RCC 7860 (cell line): ENCODE data around the gene TTLL10.

Experiments
- DNase-seq: peaks from one replicate; pipeline ENCODE4 v3.0.0-alpha.2; 2015; ENCODE audit warnings: low spot score
- FAIRE-seq: peaks from 2 replicates; lab custom pipeline; 2012; peaks lifted over from hg19 to GRCh38; lab: Jason Lieb, UNC

The TTLL10 gene

DNA sequence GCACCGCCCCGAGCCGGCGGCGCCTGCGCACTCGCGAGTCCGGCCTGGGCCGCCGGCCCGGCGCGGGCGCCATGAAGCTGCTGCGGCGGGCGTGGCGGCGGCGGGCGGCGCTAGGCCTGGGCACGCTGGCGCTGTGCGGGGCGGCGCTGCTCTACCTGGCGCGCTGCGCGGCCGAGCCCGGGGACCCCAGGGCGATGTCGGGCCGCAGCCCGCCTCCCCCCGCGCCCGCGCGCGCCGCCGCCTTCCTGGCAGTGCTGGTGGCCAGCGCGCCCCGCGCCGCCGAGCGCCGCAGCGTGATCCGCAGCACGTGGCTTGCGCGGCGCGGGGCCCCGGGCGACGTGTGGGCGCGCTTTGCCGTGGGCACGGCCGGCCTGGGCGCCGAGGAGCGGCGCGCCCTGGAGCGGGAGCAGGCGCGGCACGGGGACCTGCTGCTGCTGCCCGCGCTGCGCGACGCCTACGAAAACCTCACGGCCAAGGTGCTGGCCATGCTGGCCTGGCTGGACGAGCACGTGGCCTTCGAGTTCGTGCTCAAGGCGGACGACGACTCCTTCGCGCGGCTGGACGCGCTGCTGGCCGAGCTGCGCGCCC lies 58.6 kb downstream of the TTLL10 start, which contains the start of gene B3GALT6:
Gene B3GALT6, plus strand, starts transcription at position 30 of the 588 bp plus-strand sequence. Its CDS starts 42 bp downstream, at position 72.
- no peak for DNase-seq
- no peak for FAIRE-seq

DNA sequence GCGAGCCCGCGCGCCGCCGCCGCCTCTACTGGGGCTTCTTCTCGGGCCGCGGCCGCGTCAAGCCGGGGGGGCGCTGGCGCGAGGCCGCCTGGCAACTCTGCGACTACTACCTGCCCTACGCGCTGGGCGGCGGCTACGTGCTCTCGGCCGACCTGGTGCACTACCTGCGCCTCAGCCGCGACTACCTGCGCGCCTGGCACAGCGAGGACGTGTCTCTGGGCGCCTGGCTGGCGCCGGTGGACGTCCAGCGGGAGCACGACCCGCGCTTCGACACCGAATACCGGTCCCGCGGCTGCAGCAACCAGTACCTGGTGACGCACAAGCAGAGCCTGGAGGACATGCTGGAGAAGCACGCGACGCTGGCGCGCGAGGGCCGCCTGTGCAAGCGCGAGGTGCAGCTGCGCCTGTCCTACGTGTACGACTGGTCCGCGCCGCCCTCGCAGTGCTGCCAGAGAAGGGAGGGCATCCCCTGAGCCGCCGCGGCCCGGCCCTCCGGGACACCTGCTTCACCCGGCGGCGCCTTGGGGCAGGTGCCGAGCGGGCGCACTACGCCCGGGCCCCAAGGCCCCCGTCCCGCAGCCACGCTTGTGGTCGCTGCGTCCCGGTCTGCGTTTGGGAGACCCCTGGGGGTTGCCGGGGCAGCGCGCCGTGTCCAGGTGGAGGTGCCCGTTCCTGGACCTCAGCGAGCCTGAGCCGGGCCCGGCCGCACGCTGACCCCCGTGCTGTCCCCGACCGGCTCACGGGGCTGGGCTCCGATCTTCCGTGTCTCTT lies 59.3 kb downstream of the TTLL10 start:
- DNase-seq (no peak), FAIRE-seq (no peak)

DNA sequence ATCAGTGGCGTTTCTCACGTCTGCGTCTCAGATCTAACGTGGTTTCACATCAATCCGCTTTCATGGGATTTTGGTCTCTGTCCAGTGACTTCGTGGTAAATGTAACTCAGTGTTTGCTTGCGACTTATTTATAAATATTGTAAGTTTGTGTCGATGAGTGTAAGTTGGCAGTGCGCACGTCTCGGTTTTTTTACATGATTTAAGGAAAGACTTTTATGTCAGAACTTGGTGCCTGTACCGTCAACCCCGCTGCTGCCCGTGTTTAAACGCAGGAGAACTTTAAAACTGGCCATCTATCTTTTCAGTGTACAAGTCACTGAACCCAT lies 59.9 kb downstream of the TTLL10 start:
- DNase-seq: no peak
- no peak for FAIRE-seq

DNA sequence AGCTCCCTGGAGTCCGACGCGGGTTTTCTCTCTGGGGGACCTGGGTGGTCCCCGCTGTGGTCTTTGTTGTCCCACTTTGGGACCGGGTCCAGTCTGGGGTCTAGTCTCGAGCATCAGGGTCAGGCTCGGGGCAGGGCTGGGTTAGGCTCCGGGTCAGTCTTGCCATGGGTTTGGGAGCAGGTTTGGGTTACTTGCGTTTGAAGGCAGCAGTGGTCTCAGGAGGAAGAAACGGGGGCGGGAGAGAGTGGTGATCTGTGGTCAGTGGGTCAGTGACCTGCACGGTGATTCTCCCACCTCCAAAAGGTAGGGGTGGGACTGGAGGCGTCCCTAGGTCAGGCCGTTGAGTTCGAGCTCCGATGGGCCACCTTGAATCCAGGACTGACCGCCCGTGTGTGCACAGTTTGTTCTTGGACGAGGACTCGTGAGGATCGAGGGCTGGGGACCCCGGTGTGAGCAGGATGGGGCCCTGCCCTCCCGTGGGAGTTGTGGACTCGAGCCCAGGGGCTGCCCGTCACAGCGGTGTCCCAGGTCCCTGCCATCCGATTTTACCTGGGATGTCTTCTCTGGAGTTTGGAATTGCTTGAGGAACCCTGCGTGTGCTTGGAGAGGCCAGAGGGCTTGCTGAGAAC lies 60.6 kb downstream of the TTLL10 start:
- FAIRE-seq: no peak
- DNase-seq: no peak

DNA sequence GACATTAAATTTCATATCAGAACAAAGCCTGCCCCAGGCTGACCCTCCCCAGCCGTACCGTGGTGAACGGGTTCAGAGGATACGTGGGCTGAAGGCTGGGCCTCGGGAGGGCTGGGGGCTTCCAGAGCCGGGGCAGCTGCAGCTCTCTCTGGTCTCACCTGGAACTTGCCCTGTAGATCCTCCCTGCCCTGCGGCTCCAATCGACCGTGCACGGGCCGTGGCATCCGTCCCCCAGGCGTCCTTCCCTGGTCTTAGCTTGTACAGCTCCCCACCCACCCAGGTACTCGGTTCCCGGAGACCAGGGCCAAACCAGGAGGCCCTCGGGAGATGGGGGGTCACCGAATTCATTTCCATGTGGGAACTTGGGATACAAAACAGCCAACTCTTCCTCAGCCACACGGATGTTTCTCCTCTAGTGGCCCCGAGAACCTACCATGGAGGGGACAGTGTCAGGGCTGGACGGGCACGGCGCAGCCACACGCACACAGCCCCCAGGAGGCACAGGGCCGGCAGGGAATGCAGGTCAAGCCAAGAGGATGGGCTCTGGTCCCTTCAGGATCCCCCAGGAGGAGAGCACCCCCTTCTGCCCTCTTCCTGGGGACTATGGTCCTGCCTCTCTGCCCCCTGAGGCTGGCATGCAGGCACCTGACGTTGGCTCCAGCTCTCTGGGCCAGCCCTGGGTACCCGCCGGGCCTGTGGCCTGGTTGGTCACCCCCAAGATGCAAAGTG lies 61.5 kb downstream of the TTLL10 start:
- no peak for FAIRE-seq

DNA sequence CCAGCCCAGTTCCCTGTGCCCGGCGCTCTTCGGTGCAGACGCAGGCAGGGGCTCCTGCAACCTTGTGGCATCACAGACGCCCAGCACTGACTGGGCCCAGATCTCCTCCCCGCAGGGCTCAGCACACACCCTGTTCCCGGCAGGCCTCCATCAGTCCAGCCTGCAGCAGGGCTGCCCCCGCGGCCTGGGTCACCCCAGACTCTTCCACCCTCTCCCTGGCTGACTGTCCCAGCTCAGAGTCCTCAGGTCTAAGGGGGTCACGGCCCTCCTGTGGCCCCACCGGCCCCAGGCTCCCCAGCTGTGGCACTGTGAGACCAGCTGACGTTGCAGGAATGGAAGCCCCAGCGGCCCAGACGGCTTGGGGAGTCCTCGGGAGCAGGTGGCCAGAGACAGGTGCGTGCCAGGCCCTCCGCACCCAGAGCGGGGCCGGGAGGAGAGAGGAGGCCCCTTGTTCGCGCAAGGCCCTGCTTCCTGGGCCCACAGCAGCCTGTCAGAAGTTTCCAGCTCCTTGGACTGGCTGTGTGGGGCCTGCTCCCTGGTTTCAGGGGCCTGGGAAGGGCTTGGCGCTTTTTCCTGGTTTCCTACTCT lies 62.6 kb downstream of the TTLL10 start:
- DNase-seq: no peak
- no peak for FAIRE-seq

More for the DNA sequence above, 61.5 kb downstream of the TTLL10 start:
- DNase-seq: no peak

DNA sequence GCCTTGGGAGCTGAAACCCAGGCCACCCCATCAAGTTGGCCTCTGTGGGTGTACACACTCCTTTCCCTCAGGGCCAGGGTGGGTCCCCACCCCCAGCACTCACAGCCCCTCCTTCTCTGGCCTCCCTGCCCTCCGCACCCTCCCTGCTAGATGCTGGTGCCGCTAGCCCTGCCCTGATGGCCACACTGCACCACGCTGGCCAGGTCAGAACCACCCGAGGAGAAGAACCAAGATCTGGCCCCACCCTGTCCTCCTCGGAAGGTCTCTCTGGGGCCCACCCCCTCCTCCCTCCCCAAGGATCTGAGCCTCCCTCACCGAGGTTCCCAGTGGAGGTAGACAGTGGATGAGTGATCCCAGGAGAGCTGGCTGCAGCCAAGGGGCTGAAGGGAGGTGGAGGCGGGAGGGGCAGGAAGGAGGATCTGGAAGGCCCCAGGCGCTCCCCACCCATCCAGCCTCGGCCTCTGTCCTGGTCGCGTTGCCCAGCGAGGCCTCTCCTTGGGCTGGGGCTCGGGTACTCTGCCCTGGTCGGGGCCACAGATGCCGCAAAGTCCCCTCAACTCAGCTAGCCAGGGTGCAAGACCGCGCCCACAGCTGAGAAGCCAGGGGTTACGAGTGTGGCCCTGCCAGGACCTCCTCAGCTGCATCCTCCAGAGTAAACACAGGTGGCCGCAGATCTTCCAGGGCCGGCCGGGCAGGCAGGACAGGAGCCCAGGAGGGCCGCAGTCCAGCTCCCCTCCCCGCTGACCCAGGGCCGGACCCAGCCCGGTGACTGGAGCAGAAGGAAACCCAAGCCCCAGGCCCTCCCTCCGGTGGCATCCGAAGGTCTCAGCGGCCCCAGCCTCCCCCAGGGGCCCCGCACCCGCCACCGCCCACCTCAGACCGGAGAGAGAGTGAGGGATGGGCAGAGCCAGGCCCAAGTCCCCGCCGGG lies 63.5 kb downstream of the TTLL10 start:
- no peak for DNase-seq
- FAIRE-seq: no peak

DNA sequence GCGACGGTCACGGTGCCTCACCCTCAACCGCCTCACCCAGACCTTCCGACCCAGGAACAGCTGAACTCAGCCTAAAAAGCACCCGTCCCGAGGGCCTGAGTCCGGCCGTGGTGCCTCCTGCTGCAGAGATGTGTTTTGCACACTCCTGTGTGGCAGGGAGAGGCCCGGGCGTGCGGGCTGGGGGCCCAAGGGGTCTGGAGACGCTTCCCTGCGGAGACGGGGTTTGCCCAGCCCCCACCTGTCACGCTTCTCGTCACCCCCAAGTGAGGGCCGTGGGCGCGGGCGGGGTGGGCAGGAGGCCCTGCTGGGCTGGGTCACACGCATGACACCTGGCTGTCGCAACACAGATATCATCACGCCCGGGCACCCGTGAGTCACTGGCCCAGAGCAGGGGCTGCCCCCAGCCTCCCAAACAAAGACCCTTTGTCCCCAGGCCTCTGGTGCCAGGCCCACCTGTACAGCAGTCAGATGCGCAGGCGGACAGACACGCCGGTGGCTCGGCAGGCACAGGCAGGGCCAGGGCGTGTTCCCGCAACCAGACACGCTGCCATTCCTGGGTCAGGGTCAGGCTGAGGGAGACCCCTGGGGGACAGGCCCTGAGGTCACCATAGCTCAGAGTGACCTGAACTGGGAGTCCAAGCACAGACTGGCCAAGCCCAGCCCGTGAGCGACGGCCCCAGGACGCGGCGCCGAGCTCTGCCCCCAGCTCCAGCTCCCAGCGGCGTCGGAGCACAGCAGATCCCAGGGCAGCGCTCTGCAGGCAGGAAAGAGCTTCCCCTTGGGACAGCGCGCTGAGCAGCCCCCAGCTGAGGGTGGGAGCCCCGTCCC lies 64.4 kb downstream of the TTLL10 start:
- DNase-seq (no peak), FAIRE-seq (no peak)

DNA sequence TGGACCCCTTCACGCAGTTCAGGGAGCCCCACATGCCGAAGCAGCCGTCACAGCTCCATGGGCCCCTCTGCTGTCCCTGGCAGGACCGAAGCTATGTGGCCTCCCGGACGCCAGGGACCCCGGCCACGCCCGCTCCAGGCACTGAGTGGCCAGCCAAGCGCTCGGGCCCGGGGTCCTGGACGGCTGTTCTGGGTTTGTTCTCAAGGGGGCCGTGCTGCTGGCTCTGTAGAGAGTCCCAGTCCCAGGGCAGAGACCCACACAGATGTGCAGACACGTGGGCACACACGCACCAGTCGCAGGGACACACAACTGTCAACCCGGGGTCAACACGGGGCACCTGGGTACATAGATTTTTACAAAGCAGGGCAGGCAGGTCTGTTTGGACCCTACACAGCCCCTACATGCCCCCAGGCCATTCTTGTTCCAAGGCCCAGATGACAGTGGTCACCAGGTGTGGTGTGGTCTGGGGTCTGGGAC lies 65.1 kb downstream of the TTLL10 start:
- FAIRE-seq (no peak), DNase-seq (no peak)

DNA sequence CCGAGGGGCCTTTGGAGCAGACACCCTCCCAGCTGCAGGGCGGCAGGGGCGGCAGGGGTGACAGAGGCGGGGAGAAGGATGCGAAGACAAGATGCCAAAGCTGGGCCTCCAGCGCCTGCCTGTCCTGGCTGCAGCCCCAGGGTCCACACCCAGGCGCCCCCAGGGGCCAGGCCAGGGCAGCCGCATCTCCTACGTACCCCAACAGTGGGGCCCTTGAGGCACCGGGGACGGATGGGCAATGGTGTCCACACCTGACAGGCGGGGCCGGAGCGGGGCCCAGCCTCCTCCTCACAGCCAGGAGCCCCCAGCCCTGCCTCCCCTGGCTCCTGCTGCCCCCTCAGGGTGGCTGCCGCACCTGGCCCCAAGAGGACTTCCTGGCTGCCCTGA lies 65.5 kb downstream of the TTLL10 start:
- no peak for DNase-seq
- no peak for FAIRE-seq

DNA sequence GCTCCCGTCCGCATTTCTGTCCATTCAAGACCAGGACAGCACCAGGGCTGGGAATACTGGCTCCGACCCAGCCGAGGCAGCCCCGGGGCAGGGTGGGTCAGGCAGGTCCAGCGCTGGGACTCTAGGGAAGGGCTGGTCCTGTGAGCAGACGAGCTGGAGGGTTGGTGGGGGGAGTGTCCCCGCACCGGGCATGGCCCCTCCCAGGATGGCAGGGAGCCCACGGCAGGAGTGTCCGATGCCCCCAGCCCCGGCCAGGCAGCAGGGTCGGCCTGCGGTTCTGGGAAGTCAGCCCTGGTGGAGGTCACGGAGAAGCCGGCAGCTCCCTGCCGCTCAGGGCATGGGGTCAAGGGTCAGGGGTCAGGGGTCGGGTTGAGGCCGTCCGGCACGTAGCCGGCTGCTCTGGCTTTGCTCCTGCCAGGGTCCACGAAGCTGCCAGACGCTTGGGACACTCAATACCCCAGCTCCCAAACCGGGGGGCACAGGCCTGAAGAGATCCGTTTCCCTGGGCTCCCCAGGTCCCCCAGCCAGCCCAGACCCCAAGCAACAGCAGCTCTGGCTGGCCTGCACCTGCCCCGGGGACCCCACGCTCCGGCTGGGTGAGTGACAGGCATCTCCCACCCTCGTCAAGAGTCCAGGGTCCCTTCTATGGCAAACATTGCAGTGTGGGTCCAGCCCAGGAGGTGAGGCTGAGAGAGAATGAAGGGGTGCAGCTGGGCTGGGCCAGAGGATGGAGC lies 66.1 kb downstream of the TTLL10 start:
- no peak for FAIRE-seq
- no peak for DNase-seq

DNA sequence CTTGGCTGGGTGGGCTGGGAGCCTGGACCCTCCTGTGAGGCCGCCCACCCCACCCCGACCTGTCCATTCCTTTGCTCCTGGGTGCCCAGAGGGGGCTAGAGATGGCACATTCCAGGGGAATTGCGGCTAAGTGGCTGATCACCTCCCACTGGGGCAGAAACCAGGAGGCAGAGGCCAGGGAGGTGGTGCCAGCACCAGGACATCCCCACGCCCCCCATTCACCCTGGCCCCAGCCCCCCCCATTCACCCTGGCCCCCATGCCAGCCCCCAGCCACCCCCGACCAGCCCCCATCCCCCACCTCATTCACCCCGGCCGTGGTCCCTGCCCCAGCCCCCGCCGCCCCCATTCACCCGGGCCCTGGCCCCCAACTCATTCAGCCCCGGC lies 66.7 kb downstream of the TTLL10 start:
- no peak for FAIRE-seq
- no peak for DNase-seq

DNA sequence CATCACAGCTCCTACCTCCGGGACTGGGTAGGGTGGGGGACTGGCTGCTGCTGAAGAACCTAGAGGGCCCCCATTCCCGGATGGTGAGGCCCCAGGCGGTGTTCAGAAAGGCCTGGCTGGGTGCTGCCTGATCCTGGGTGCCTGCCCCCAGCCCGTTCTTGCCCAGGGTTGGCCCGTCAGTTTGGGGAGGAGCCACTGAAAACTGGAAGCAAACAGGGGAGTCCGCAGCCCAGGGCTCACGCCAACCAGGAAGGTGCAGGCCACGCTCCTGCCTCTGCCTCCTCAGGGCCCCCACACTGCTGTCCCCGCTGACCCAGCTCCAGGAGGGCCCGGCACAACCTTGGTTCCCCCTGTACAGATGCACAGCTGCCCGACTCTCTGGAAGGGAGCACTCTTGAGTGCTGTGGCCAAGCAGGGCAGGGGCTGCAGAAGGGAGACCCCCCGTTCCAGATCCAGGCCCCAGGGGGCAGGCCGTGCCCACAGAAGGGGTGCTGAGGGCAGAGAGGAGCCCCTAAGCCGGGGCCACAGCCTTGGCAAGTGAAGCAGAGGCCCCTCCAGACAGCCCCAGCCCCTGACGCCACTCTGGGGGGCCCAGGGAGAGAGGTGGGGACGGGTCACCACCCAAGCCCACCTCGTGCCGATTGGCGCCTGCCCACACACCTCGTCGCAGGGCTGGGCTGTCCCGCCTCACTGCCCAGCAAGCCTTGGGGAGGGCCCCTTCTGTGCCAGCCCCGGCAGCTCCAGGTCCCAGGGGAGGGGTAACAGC lies 67.3 kb downstream of the TTLL10 start:
- no peak for FAIRE-seq
- no peak for DNase-seq

DNA sequence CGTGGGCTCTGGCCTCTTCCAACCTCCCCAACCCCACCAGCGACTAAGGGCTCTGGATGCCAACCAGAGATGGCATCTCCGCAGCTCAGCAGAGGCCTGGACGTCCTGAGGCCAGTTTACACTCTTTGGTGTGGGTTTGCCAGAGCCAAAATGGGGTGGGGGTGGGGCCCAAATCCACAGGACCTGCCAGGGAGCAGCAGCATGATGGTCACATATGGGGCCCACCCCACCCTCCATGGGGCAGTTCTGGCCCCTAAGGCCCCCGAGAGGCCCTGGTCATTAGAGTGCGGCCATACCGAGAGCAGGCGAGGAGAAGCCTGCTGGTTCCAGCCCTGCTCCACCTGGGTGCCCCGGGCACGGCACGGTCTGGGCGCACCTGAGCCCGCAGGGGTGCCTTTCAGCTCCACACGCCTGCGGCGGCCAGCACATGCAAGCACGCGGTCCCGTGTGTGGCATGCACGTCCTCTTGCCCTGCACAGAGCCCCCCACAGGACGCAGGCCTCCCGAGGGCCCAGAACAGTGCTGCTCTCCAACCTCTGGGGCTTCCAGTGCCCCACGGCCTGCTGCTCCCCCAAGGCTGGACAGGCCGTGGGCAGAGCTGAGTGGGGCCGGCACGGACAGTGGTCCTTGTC lies 68.0 kb downstream of the TTLL10 start:
- FAIRE-seq (no peak), DNase-seq (no peak)

DNA sequence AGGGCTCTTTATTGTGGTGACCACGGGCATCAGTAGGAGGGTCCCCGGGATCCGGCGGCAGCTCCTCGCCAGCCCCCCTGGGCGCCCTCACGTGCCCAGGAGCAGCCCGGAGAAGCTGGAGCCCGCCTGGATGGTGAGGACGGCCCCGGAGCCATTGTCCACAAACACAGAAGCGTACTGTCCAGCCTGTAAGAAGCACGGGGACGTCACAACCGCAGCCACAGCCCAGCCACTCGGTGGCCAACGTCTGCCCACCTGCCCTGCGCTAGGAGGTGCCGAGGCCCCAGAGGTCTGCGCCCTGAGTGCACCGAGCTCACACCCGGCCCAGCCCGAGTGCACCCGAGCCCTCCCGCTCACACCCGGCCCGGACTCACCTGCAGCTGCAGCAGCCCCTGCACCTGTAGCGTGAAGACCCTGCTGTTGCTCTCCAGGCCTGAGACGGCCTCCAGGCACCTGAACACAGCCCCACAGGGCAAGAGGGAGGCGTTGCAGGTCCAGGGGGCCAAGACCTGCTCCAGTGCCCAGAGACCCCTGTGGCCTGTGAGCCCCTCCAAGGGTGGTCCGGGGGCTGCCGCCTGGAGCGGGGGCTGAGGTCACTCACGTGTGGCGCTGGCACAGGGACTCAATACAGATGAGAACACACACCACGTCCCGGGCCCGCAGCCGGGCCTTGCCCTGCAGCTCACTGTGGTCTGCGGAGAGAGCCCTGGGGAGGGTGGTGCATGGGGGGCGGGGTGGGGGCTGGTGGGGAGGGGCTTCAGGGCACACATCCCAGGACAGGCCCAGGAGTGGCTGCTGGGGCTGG lies 69.0 kb downstream of the TTLL10 start:
- DNase-seq: no peak
- no peak for FAIRE-seq

DNA sequence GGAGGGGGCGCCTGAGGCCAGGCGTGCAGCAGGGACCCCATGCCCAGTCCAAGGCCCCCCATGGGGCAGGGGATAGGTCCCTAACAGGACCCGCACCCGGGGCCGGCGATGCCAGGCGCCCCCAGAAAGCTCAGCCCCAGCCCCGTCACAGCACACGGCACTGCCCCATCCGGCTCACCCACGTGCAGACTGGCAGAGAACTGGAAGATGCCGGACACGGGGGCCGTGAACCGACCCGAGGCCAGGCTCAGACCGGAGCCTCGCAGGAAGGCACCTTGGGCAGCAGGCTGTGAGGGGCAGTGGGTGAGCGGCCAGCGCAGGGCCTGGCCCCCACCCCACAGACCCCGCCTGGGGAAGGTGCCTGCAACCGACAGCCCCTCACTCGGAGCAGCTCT lies 69.6 kb downstream of the TTLL10 start:
- no peak for DNase-seq
- no peak for FAIRE-seq

DNA sequence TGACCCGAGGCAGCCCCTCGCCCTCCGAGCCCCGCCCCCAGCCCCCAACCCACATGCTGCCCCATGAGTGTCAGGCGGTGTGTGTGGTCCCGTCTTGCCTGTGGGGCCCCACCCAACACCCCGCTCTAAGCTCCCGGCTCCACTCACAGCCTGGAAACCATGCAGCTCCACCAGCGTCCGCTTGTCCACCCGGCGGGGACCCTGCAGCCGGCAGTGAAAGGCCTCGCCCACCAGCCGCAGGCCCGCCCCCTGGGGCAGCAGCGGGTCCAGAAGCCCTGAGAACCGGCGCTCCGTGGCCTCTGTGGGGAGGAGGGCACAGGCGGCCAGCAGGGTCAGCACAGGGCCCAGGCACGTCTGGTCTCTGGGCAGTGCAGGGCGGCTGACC lies 70.1 kb downstream of the TTLL10 start:
- DNase-seq (no peak), FAIRE-seq (no peak)
